H1 (cell line): Measurements from ENCODE around the gene PARP14. TPM values are rescaled to one million over a fixed set of nuclear protein-coding genes. Genes with fewer than 3 reads are reported as not detected.

ENCODE experiments used
- CTCF ChIA-PET: fragments of 300-600 bp; sonication (Branson Sonifier 250); formaldehyde crosslinking; loops from one replicate; lab custom pipeline; 2021; ENCODE audit not compliant: partially characterized antibody; lab: Charles Lee
- POLR2A ChIA-PET: fragments of 300-600 bp; sonication (Branson Sonifier 250); formaldehyde crosslinking; loops from one replicate; lab custom pipeline; 2021; ENCODE audit warnings: inconsistent platforms; ENCODE audit not compliant: partially characterized antibody; lab: Charles Lee
- DNase-seq, 2 experiments: peaks; one replicate each; pipeline versions ENCODE4 v3.0.0 to v3.0.0-alpha.2; 2010 to 2022; ENCODE audit warnings: low spot score in 2 of 2, low read depth in 1 of 2, mixed read lengths in 1 of 2
- FAIRE-seq: peaks from 2 replicates; lab custom pipeline; 2011; peaks lifted over from hg19 to GRCh38; lab: Jason Lieb, UNC
- H2AFZ ChIP-seq: 2 replicates; pipeline ENCODE4 v1.8.1; 2012; ENCODE audit warnings: low read length, inconsistent platforms
- H2AK5ac ChIP-seq: 2 replicates; pipeline ENCODE4 v1.6.1; 2013; ENCODE audit warnings: low read depth, low read length
- H2BK120ac ChIP-seq: replicated peaks from 2 replicates; pipeline ENCODE3; 2013; ENCODE audit warnings: low read depth, low read length, inconsistent platforms
- H2BK12ac ChIP-seq: 2 replicates; pipeline ENCODE4 v1.6.1; 2013; ENCODE audit warnings: low read depth, low read length
- H2BK15ac ChIP-seq: 2 replicates; pipeline ENCODE4 v1.6.1; 2013; ENCODE audit warnings: low read length
- H2BK20ac ChIP-seq: 2 replicates; pipeline ENCODE4 v1.6.1; 2013; ENCODE audit warnings: low read length
- H2BK5ac ChIP-seq: 2 replicates; pipeline ENCODE4 v1.6.1; 2013; ENCODE audit warnings: low read depth, low read length
- H3K14ac ChIP-seq: 2 replicates; pipeline ENCODE4 v1.6.1; 2013; ENCODE audit warnings: inconsistent platforms; ENCODE audit not compliant: insufficient read length
- H3K18ac ChIP-seq: 2 replicates; pipeline ENCODE4 v1.6.1; 2013; ENCODE audit warnings: low read length; ENCODE audit errors: extremely low read depth
- H3K23ac ChIP-seq: 2 replicates; pipeline ENCODE4 v1.6.1; 2013; ENCODE audit warnings: inconsistent platforms; ENCODE audit not compliant: insufficient read length
- H3K23me2 ChIP-seq: 2 replicates; pipeline ENCODE4 v1.6.1; 2013; ENCODE audit warnings: low read depth, low read length
- H3K27ac ChIP-seq: 2 replicates; pipeline ENCODE4 v1.6.1; 2011; ENCODE audit warnings: low read depth, low read length, inconsistent platforms
- H3K27me3 ChIP-seq, 4 experiments: replicated peaks in 1 of 4; 1 replicate in 1 of 4; 2 replicates in 3 of 4; pipeline versions ENCODE4 v1.6.1 to v1.8.1; 2011 to 2013; ENCODE audit warnings: low read length in 3 of 4, mild to moderate bottlenecking in 3 of 4, inconsistent platforms in 2 of 4, mixed read lengths in 2 of 4, moderate library complexity in 1 of 4; ENCODE audit not compliant: control insufficient read depth in 3 of 4, insufficient read depth in 3 of 4; ENCODE audit errors: extremely low read depth in 1 of 4
- H3K36me3 ChIP-seq, 4 experiments: 2 replicates each; pipeline versions ENCODE4 v1.6.1 to v1.8.1; 2011 to 2013; ENCODE audit warnings: mild to moderate bottlenecking in 4 of 4, low read length in 3 of 4, moderate library complexity in 2 of 4, control low read depth in 1 of 4, inconsistent platforms in 1 of 4; ENCODE audit not compliant: insufficient read depth in 4 of 4, control insufficient read depth in 2 of 4
- H3K4ac ChIP-seq: replicated peaks from 2 replicates; pipeline ENCODE3; 2013; ENCODE audit warnings: low read length, low read depth, mixed read lengths, inconsistent platforms; ENCODE audit not compliant: insufficient read length
- H3K4me1 ChIP-seq, 4 experiments: replicated peaks in 1 of 4; 1 replicate in 1 of 4; 2 replicates in 3 of 4; pipeline versions ENCODE4 v1.6.1 to v1.8.1; 2011 to 2013; ENCODE audit warnings: low read length in 3 of 4, inconsistent platforms in 2 of 4, mixed read lengths in 1 of 4; ENCODE audit not compliant: insufficient read depth in 4 of 4, control insufficient read depth in 3 of 4
- H3K4me2 ChIP-seq, 2 experiments: 2 replicates each; pipeline versions ENCODE4 v1.6.1 to v1.8.1; 2011 to 2013; ENCODE audit warnings: low read depth in 2 of 2, low read length in 2 of 2, control low read depth in 1 of 2, inconsistent platforms in 1 of 2, mild to moderate bottlenecking in 1 of 2; ENCODE audit not compliant: insufficient read depth in 1 of 2
- H3K4me3 ChIP-seq, 4 experiments: fragments of 200-600, 300-600 bp in 1 of 4; sonication (generic), shearing (Covaris generic), sonication (Bioruptor Twin) in 1 of 4; 2 replicates each; pipeline versions ENCODE4 v1.5.1 to v1.8.1; 2011 to 2016; ENCODE audit warnings: low read length in 4 of 4, low read depth in 3 of 4, control low read depth in 2 of 4, inconsistent platforms in 2 of 4, mild to moderate bottlenecking in 2 of 4, mixed read lengths in 1 of 4, moderate library complexity in 1 of 4; ENCODE audit not compliant: insufficient read depth in 2 of 4; ENCODE audit errors: extremely low read depth in 1 of 4
- H3K56ac ChIP-seq: replicated peaks from 2 replicates; pipeline ENCODE3; 2013; ENCODE audit warnings: low read depth, mild to moderate bottlenecking, mixed read lengths, low read length, inconsistent platforms; ENCODE audit not compliant: insufficient read length
- H3K79me1 ChIP-seq: 2 replicates; pipeline ENCODE4 v1.6.1; 2013; ENCODE audit warnings: low read depth, low read length, control low read depth
- H3K79me2 ChIP-seq, 2 experiments: 2 replicates each; pipeline versions ENCODE4 v1.6.1 to v1.8.1; 2012 to 2013; ENCODE audit warnings: low read length in 2 of 2, mild to moderate bottlenecking in 2 of 2, inconsistent platforms in 1 of 2; ENCODE audit not compliant: insufficient read depth in 2 of 2, control insufficient read depth in 1 of 2
- H3K9ac ChIP-seq, 4 experiments: replicated peaks in 1 of 4; 1 replicate in 1 of 4; 2 replicates in 3 of 4; pipeline versions ENCODE4 v1.6.1 to v1.8.1; 2011 to 2013; ENCODE audit warnings: low read depth in 3 of 4, low read length in 3 of 4, control low read depth in 2 of 4, mild to moderate bottlenecking in 2 of 4, moderate library complexity in 2 of 4, inconsistent platforms in 1 of 4; ENCODE audit errors: extremely low read depth in 1 of 4
- H3K9me3 ChIP-seq, 2 experiments: 2 replicates each; pipeline versions ENCODE4 v1.6.1 to v1.8.1; 2012 to 2013; ENCODE audit warnings: mild to moderate bottlenecking in 2 of 2, moderate library complexity in 2 of 2, control low read depth in 1 of 2, inconsistent platforms in 1 of 2, low read depth in 1 of 2, low read length in 1 of 2, mixed read lengths in 1 of 2; ENCODE audit not compliant: insufficient read depth in 2 of 2
- H4K20me1 ChIP-seq, 2 experiments: replicated peaks in 1 of 2; 2 replicates each; pipeline versions ENCODE3 to v1.8.1; 2011 to 2013; ENCODE audit warnings: inconsistent platforms in 2 of 2, low read length in 2 of 2, mild to moderate bottlenecking in 1 of 2; ENCODE audit not compliant: insufficient read depth in 2 of 2, control insufficient read depth in 1 of 2
- H4K5ac ChIP-seq: 2 replicates; pipeline ENCODE4 v1.6.1; 2013; ENCODE audit warnings: low read length, low read depth, mixed read lengths, inconsistent platforms; ENCODE audit not compliant: insufficient read length
- H4K8ac ChIP-seq: 2 replicates; pipeline ENCODE4 v1.8.0; 2013; ENCODE audit warnings: mild to moderate bottlenecking, moderate library complexity, low read length, inconsistent platforms; ENCODE audit not compliant: insufficient read depth; ENCODE audit errors: extremely low read depth
- H4K91ac ChIP-seq: replicated peaks from 2 replicates; pipeline ENCODE3; 2013; ENCODE audit warnings: low read length, mixed read lengths, inconsistent platforms; ENCODE audit not compliant: insufficient read length
- BACH1 ChIP-seq: IDR thresholded peaks from 2 replicates; pipeline ENCODE4 v1.6.1; 2012; ENCODE audit warnings: low read length, improper control_type of control experiment
- BCL11A ChIP-seq, 2 experiments: IDR thresholded peaks; one replicate each; pipeline ENCODE4 v1.6.1; 2011; ENCODE audit warnings: low read depth in 2 of 2, low read length in 2 of 2, mild to moderate bottlenecking in 2 of 2
- CHD2 ChIP-seq: IDR thresholded peaks from 2 replicates; pipeline ENCODE4 v1.6.1; 2012; ENCODE audit warnings: low read length, improper control_type of control experiment
- EGR1 ChIP-seq: IDR thresholded peaks from 2 replicates; pipeline ENCODE4 v1.6.1; 2011; ENCODE audit warnings: low read depth, low read length, borderline replicate concordance
- EZH2 ChIP-seq: fragments of 200-600 bp; sonication (generic); IDR thresholded peaks from 2 replicates; pipeline ENCODE4 v1.7.1; 2012; ENCODE audit warnings: low read depth, mild to moderate bottlenecking, moderate library complexity, low read length, inconsistent platforms; ENCODE audit not compliant: severe bottlenecking
- HDAC6 ChIP-seq: IDR thresholded peaks from one replicate; pipeline ENCODE4 v1.7.1; 2012; ENCODE audit warnings: low read depth, mild to moderate bottlenecking, inconsistent platforms, low read length, moderate library complexity
- KDM4A ChIP-seq: IDR thresholded peaks from one replicate; pipeline ENCODE4 v1.7.1; 2012; ENCODE audit warnings: low read depth, mild to moderate bottlenecking, moderate library complexity, low read length, inconsistent platforms; ENCODE audit not compliant: severe bottlenecking
- NANOG ChIP-seq: IDR thresholded peaks from 2 replicates; pipeline ENCODE4 v1.6.1; 2011; ENCODE audit warnings: low read length, low read depth, mild to moderate bottlenecking, inconsistent platforms; ENCODE audit not compliant: insufficient read depth, poor library complexity, severe bottlenecking
- POLR2AphosphoS5 ChIP-seq: IDR thresholded peaks from 2 replicates; pipeline ENCODE4 v1.6.1; 2011; ENCODE audit warnings: low read depth, low read length
- RNF2 ChIP-seq: fragments of 200-900, 300-1000 bp; sonication (generic); IDR thresholded peaks from 2 replicates; pipeline ENCODE4 v1.7.1; 2016; ENCODE audit warnings: borderline replicate concordance, low read depth, mild to moderate bottlenecking, antibody characterized with exemption, low read length; ENCODE audit not compliant: poor library complexity, severe bottlenecking; ENCODE audit errors: missing control alignments
- SIX5 ChIP-seq: IDR thresholded peaks from 2 replicates; pipeline ENCODE4 v1.6.1; 2011; ENCODE audit warnings: mild to moderate bottlenecking, low read depth, low read length
- TCF12 ChIP-seq: IDR thresholded peaks from 2 replicates; pipeline ENCODE4 v1.6.1; 2011; ENCODE audit warnings: low read depth, mild to moderate bottlenecking, low read length
- WGBS, 2 experiments: shearing (Covaris generic) in 1 of 2; methylation state at CpG; one replicate each; pipeline versions ENCODE4 v1.1.6 to v1.1.7; 2013 to 2015; ENCODE audit warnings: low lambda C conversion rate in 2 of 2, mixed read lengths in 2 of 2, inconsistent platforms in 1 of 2, low coverage in 1 of 2, missing lambda C conversion rate in 1 of 2; ENCODE audit not compliant: insufficient replicate concordance in 2 of 2, insufficient coverage in 1 of 2, insufficient read length in 1 of 2; ENCODE audit errors: extremely low coverage in 1 of 2, missing lambda C conversion rate in 1 of 2; 5-methylcytosine and 5-hydroxymethylcytosine counted together
- polyA plus RNA-seq, 7 experiments: library from polyadenylated mRNA; depleted of rRNA in 3 of 7; stranded (reverse) in 5 of 7; unstranded in 2 of 7; fragments of >200 nt in 5 of 7; fragments of 200-250 nt in 2 of 7; gene quantifications; 1 replicate in 5 of 7; 2 replicates in 1 of 7; 4 replicates in 1 of 7; pipeline versions ENCODE4 v1.2.1 to v1.2.3, GENCODE V29; 2011 to 2013; ENCODE audit warnings: missing spikeins in 2 of 7, mixed read lengths in 2 of 7
- total RNA-seq: library from RNA; stranded (reverse); fragmentation: NEBNext Ultra II Directional; extraction: Animal tissue kit (Norgen Biotek cat#: 25700); gene quantifications from 2 replicates; pipeline ENCODE4 v1.2.1, GENCODE V29; 2021
- TF ChIP-seq, protein P1 (sequence below): IDR thresholded peaks from 2 replicates; pipeline ENCODE4 v1.6.1; 2012; ENCODE audit warnings: inconsistent platforms

PARP14 gene
- total and polyA plus RNA-seq, 2 of the 8 experiments (the other 6 are each of a cell fraction or from before 2014, with no cell fraction given): 12.6 to 17.6 TPM

DNA sequence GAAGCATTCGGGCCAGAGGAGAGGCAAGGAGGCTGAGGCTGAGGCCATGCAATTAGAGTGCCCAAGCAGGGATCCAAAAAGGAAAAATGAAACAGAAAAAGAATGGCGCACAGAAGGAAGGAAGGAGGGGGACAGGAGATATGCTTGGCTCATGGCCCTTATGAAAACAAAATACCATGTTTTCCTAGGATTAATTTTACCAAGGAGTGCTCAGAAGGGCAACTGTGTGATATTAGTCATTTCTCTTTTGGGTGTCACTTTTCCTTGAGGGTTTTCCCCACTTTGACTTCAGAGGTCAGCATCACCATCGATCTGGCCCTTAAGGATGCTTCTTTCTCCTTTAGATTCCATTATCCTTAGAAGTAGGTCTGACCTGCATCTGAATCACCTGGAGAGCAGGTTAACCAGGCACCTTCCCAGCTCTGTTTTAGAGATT lies 1.4 kb downstream of the PARP14 start:
- FAIRE-seq (no peak), DNase-seq (no peak)
- H2AFZ ChIP-seq: no peak overlapping the region
- H3K9ac ChIP-seq: no peak overlapping the region
- TF ChIP-seq POLR2AphosphoS5 (no peak), KDM4A (no peak), NANOG (no peak), HDAC6 (no peak), EGR1 (no peak), RNF2 (no peak), SIX5 (no peak), CHD2 (no peak), BCL11A (IDR thresholded peaks at IDR 0.05; ENCODE audit: low read depth in 2 of 2, low read length in 2 of 2) (no peak), BACH1 (no peak), EZH2 (no peak), TCF12 (no peak)
- TF ChIP-seq, protein P1, sequence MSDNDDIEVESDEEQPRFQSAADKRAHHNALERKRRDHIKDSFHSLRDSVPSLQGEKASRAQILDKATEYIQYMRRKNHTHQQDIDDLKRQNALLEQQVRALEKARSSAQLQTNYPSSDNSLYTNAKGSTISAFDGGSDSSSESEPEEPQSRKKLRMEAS: no peak
- no peaks in the 10 kb centered on the region for H4K20me1 ChIP-seq
- POLR2A ChIA-PET: interaction anchor here (0.6 to 0.7 kb wide), 2 partner anchors 67 to 144 kb away, joined by 3 read pairs; no protein-coding TSS in a partner anchor
- H2BK5ac ChIP-seq: no peak overlapping the region
- peaks cover 6 to 12% (median 9%) of the 10 kb centered on the region in 4 experiments; a peak in 6 of 7 replicates for H3K4me1 ChIP-seq
- H3K79me2 ChIP-seq: 0 out of 4 replicates have a peak, but pooled peaks cover 0 to 3% of the 10 kb centered on the region in 2 experiments
- H3K23me2 ChIP-seq: peaks cover 8% of the 10 kb centered on the region; the same call in 1 of the 2 replicates
- no peak overlapping the region for H4K91ac ChIP-seq
- H2BK12ac ChIP-seq: no peak overlapping the region
- H3K23ac ChIP-seq: no peak overlapping the region
- H2BK20ac ChIP-seq: no peak overlapping the region
- H4K5ac ChIP-seq: no peak overlapping the region
- no peak overlapping the region for H4K8ac ChIP-seq
- no peaks in the 10 kb centered on the region for H3K9me3 ChIP-seq
- H3K27ac ChIP-seq: no peak overlapping the region
- H3K18ac ChIP-seq: no peak overlapping the region
- peak overlapping the region; percentile 46 to 69 for H3K4me2 ChIP-seq
- H3K27me3 ChIP-seq: no peaks in the 10 kb centered on the region; a peak in 2 of 7 replicates
- H3K4ac ChIP-seq: no peak overlapping the region
- H3K36me3 ChIP-seq: peaks cover 0 to 7% (median 2%) of the 10 kb centered on the region in 4 experiments; a peak in 3 of 8 replicates
- no peak overlapping the region for H3K56ac ChIP-seq
- WGBS, 2 experiments: 95% methylated on average over 3 of the region's 3 CpGs; no CpG with 5 or more reads in 1 of the 2 experiments
- H2BK120ac ChIP-seq: no peak overlapping the region
- peak overlapping the region in 3 of 4 experiments; percentile 64 to 87 (median 71); a peak in 4 of 8 replicates for H3K4me3 ChIP-seq
- no peak overlapping the region for H2AK5ac ChIP-seq
- CTCF ChIA-PET: no interaction called here
- no peak overlapping the region for H2BK15ac ChIP-seq
- no peak overlapping the region for H3K14ac ChIP-seq
- H3K79me1 ChIP-seq: no peaks in the 10 kb centered on the region
